ENCODE results near the gene PRIMA1. TPM values are rescaled to one million over a fixed set of nuclear protein-coding genes. Genes with fewer than 3 reads are reported as not detected.

Gene PRIMA1
- total and polyA plus RNA-seq, 2 experiments from 2014 or later = 2.1 to 3.5 TPM

- ATAC-seq (no peak), DNase-seq (ENCODE audit: low spot score) (no peak)
- Histone ChIP-seq H3K79me2 (replicated peaks; ENCODE audit: insufficient read depth) (no peaks in the 10 kb centered on the region), H3K4me1 (ENCODE audit: insufficient read depth) (no peaks in the 10 kb centered on the region), H4K20me1 (replicated peaks; ENCODE audit: insufficient read depth) (no peaks in the 10 kb centered on the region), H3K36me3 (ENCODE audit: insufficient read depth) (no peaks in the 10 kb centered on the region), H3K4me2 (no peak overlapping the region), H3K9me2 (ENCODE audit: insufficient read depth) (0 out of 2 replicates have a peak, but pooled peaks cover 3% of the 10 kb centered on the region), H2AFZ (no peak overlapping the region; the same call in 1 of the 2 replicates), H3K27ac (ENCODE audit: low read depth) (no peak overlapping the region), H3F3A (replicated peaks; ENCODE audit: low read depth) (no peaks in the 10 kb centered on the region), H3K27me3 (ENCODE audit: insufficient read depth) (no peaks in the 10 kb centered on the region), H3K4me3 (no peak overlapping the region)
- H3K27ac Mint-ChIP-seq = no peak overlapping the region
- no peak overlapping the region for H3K4me3 Mint-ChIP-seq
- no peaks in the 10 kb centered on the region; the same call in 2 of the 3 replicates for H3K36me3 Mint-ChIP-seq (ENCODE audit: low read depth)
- no peak for TF ChIP-seq REST (IDR thresholded peaks at IDR 0.05; ENCODE audit: unreplicated experiment)
- no peak for TF ChIP-seq NANOG (IDR thresholded peaks at IDR 0.05; ENCODE audit: borderline replicate concordance)
- TF ChIP-seq EZH2 (IDR thresholded peaks at IDR 0.05; ENCODE audit: low read depth, unreplicated experiment) = no peak
- no peaks in the 10 kb centered on the region; the same call in 2 of the 3 replicates for H3K4me1 Mint-ChIP-seq
- H3K9me3 Mint-ChIP-seq = no peaks in the 10 kb centered on the region
- peaks cover 4% of the 10 kb centered on the region for H3K27me3 Mint-ChIP-seq (ENCODE audit: insufficient read depth, low read depth, poor library complexity)
Observed at GRCh38 chr14:93799617-93799988, 11.3 kb upstream of the PRIMA1 start.

DNA sequence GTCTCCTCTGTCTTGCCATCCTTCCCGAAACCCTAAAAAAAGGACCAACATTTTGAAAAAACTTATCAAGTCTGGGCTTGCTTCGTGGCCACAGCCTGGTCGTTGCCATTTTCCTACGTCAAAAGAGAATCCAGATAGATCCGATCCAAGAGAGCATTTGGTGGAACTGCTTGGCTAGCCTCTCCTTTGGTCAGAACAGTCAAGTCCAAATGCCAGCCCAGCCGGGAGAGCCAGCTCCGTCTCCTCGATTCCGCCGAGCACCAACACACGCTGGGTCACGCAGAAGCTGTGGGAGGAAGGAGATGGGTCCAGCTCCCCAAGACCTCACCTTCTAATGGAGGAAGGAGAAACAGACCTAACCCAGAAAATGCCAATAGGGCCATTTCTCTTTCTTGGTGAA is 9.3 kb upstream of the PRIMA1 start:
- no peak for DNase-seq (ENCODE audit: low spot score)
- Mint-ChIP-seq H3K27ac (no peak overlapping the region), H3K27me3 (ENCODE audit: insufficient read depth, low read depth, poor library complexity) (peaks cover 4% of the 10 kb centered on the region), H3K4me3 (no peak overlapping the region), H3K36me3 (ENCODE audit: low read depth) (no peaks in the 10 kb centered on the region; the same call in 2 of the 3 replicates), H3K4me1 (no peaks in the 10 kb centered on the region; the same call in 2 of the 3 replicates), H3K9me3 (no peaks in the 10 kb centered on the region)
- Histone ChIP-seq H3K79me2 (replicated peaks; ENCODE audit: insufficient read depth) (no peaks in the 10 kb centered on the region), H3K27ac (ENCODE audit: low read depth) (no peak overlapping the region), H3K9me2 (ENCODE audit: insufficient read depth) (peaks cover 8% of the 10 kb centered on the region; the same call in 1 of the 2 replicates), H2AFZ (no peak overlapping the region), H3F3A (replicated peaks; ENCODE audit: low read depth) (no peaks in the 10 kb centered on the region), H3K4me2 (no peak overlapping the region), H4K20me1 (replicated peaks; ENCODE audit: insufficient read depth) (no peaks in the 10 kb centered on the region), H3K4me3 (no peak overlapping the region), H3K36me3 (ENCODE audit: insufficient read depth) (no peaks in the 10 kb centered on the region), H3K4me1 (ENCODE audit: insufficient read depth) (no peaks in the 10 kb centered on the region), H3K27me3 (ENCODE audit: insufficient read depth) (no peaks in the 10 kb centered on the region)
- ATAC-seq = no peak
- TF ChIP-seq CREB1 (CRISPR knock-in tag; IDR thresholded peaks at IDR 0.05; ENCODE audit: low read depth) (no peak), NANOG (IDR thresholded peaks at IDR 0.05; ENCODE audit: borderline replicate concordance) (no peak), STAT1 (IDR thresholded peaks at IDR 0.05; ENCODE audit: unreplicated experiment) (no peak), REST (IDR thresholded peaks at IDR 0.05; ENCODE audit: unreplicated experiment) (no peak), ZNF331 (CRISPR knock-in tag; IDR thresholded peaks at IDR 0.05; ENCODE audit: low read depth) (no peak)
- TF ChIP-seq, protein P1, sequence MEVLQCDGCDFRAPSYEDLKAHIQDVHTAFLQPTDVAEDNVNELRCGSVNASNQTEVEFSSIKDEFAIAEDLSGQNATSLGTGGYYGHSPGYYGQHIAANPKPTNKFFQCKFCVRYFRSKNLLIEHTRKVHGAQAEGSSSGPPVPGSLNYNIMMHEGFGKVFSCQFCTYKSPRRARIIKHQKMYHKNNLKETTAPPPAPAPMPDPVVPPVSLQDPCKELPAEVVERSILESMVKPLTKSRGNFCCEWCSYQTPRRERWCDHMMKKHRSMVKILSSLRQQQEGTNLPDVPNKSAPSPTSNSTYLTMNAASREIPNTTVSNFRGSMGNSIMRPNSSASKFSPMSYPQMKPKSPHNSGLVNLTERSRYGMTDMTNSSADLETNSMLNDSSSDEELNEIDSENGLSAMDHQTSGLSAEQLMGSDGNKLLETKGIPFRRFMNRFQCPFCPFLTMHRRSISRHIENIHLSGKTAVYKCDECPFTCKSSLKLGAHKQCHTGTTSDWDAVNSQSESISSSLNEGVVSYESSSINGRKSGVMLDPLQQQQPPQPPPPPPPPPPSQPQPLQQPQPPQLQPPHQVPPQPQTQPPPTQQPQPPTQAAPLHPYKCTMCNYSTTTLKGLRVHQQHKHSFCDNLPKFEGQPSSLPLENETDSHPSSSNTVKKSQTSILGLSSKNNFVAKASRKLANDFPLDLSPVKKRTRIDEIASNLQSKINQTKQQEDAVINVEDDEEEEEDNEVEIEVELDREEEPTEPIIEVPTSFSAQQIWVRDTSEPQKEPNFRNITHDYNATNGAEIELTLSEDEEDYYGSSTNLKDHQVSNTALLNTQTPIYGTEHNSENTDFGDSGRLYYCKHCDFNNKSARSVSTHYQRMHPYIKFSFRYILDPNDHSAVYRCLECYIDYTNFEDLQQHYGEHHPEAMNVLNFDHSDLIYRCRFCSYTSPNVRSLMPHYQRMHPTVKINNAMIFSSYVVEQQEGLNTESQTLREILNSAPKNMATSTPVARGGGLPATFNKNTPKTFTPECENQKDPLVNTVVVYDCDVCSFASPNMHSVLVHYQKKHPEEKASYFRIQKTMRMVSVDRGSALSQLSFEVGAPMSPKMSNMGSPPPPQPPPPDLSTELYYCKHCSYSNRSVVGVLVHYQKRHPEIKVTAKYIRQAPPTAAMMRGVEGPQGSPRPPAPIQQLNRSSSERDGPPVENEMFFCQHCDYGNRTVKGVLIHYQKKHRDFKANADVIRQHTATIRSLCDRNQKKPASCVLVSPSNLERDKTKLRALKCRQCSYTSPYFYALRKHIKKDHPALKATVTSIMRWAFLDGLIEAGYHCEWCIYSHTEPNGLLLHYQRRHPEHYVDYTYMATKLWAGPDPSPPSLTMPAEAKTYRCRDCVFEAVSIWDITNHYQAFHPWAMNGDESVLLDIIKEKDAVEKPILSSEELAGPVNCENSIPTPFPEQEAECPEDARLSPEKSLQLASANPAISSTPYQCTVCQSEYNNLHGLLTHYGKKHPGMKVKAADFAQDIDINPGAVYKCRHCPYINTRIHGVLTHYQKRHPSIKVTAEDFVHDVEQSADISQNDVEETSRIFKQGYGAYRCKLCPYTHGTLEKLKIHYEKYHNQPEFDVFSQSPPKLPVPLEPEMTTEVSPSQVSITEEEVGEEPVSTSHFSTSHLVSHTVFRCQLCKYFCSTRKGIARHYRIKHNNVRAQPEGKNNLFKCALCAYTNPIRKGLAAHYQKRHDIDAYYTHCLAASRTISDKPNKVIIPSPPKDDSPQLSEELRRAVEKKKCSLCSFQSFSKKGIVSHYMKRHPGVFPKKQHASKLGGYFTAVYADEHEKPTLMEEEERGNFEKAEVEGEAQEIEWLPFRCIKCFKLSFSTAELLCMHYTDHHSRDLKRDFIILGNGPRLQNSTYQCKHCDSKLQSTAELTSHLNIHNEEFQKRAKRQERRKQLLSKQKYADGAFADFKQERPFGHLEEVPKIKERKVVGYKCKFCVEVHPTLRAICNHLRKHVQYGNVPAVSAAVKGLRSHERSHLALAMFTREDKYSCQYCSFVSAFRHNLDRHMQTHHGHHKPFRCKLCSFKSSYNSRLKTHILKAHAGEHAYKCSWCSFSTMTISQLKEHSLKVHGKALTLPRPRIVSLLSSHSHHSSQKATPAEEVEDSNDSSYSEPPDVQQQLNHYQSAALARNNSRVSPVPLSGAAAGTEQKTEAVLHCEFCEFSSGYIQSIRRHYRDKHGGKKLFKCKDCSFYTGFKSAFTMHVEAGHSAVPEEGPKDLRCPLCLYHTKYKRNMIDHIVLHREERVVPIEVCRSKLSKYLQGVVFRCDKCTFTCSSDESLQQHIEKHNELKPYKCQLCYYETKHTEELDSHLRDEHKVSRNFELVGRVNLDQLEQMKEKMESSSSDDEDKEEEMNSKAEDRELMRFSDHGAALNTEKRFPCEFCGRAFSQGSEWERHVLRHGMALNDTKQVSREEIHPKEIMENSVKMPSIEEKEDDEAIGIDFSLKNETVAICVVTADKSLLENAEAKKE (CRISPR knock-in tag; IDR thresholded peaks at IDR 0.05) = no peak

Data from GM23338 (cell line).